ENCODE data around the gene PCDHGA7. TPM values are rescaled to one million over a fixed set of nuclear protein-coding genes. Genes with fewer than 3 reads are reported as not detected.
"Not testable (repeated sequence)": the region's sequence is repeated elsewhere in the genome, so short reads cannot be mapped to it uniquely, and the experiment has no call there.

Gene PCDHGA7
- total RNA-seq, 1 donor from 2014 or later, result 4.2 TPM

GRCh38 chr5:141343953-141344463 lies 38.5 kb upstream of the PCDHGA7 start:
- peak overlapping the region in 1 of 2 donors; percentile 35 for H3K4me3 ChIP-seq
- H3K9me3 ChIP-seq, result peaks cover 77 to 99% of the 10 kb centered on the region in 2 donors

GRCh38 chr5:141345327-141345726 lies 37.2 kb upstream of the PCDHGA7 start:
- Histone ChIP-seq H3K4me1 (no peaks in the 10 kb centered on the region), H3K27ac (no peak overlapping the region), H3K36me3 (no peaks in the 10 kb centered on the region), H3K9me3 (peaks cover 79 to 99% of the 10 kb centered on the region in 2 donors), H3K4me3 (no peak overlapping the region), H3K27me3 (no peaks in the 10 kb centered on the region)
- TF ChIP-seq CTCF (IDR thresholded peaks at IDR 0.05), result no peak
- intact Hi-C loops (cut with DNase I), result no loop called here
- no peak for DNase-seq (ENCODE audit: low spot score in 2 of 2)

More at GRCh38 chr5:141343953-141344463, 38.5 kb upstream of the PCDHGA7 start:
- intact Hi-C loops (cut with DNase I), result no loop called here
- Histone ChIP-seq H3K27me3 (no peaks in the 10 kb centered on the region), H3K4me1 (no peaks in the 10 kb centered on the region), H3K36me3 (no peaks in the 10 kb centered on the region), H3K27ac (no peak overlapping the region)
- TF ChIP-seq CTCF (IDR thresholded peaks at IDR 0.05), result no peak
- no peak for DNase-seq (ENCODE audit: low spot score in 2 of 2)

GRCh38 chr5:141346017-141346416 lies 36.5 kb upstream of the PCDHGA7 start:
- intact Hi-C loops (cut with DNase I); DNase-seq (ENCODE audit: low spot score in 2 of 2); H3K27me3 ChIP-seq; H3K4me3 ChIP-seq; H3K27ac ChIP-seq; H3K4me1 ChIP-seq; H3K36me3 ChIP-seq: not testable (repeated sequence)
- H3K9me3 ChIP-seq, result peaks cover 79 to 99% of the 10 kb centered on the region in 2 donors

- Histone ChIP-seq H3K4me3 (peak within 1 kb of the TSS in 1 of 2 donors; percentile 36), H3K4me1 (no peaks in the 10 kb centered on the region), H3K9me3 (peaks cover 67 to 99% of the 10 kb centered on the region in 2 donors), H3K27ac (no peak within 1 kb of the TSS), H3K27me3 (no peaks in the 10 kb centered on the region), H3K36me3 (peaks cover 0 to 3% of the 10 kb centered on the region in 2 donors)
- no peak for DNase-seq (ENCODE audit: low spot score in 2 of 2)
- peak in 1 of 3 experiments; percentile 22 for TF ChIP-seq CTCF (IDR thresholded peaks at IDR 0.05)
- intact Hi-C loops (cut with DNase I), result no loop called here
Observed at GRCh38 chr5:141349917-141350619, 32.5 kb upstream of the PCDHGA7 start, which contains the start of gene PCDHGB1. PCDHGB1 (plus strand) TSS chr5:141350099; CDS start chr5:141350261, 162 bp downstream.

GRCh38 chr5:141351591-141351990 lies 31.0 kb upstream of the PCDHGA7 start:
- Histone ChIP-seq H3K4me1 (no peaks in the 10 kb centered on the region), H3K4me3 (no peak overlapping the region), H3K27me3 (no peaks in the 10 kb centered on the region), H3K36me3 (peaks cover 0 to 4% of the 10 kb centered on the region in 2 donors), H3K27ac (no peak overlapping the region), H3K9me3 (peaks cover 73 to 100% of the 10 kb centered on the region in 2 donors)
- TF ChIP-seq CTCF (IDR thresholded peaks at IDR 0.05), result no peak
- intact Hi-C loops (cut with DNase I), result no loop called here
- no peak for DNase-seq (ENCODE audit: low spot score in 2 of 2)

- intact Hi-C loops (cut with DNase I), result no loop called here
- Histone ChIP-seq H3K27ac (no peak within 1 kb of the TSS), H3K4me1 (no peaks in the 10 kb centered on the region), H3K9me3 (peaks cover 81 to 99% of the 10 kb centered on the region in 2 donors), H3K36me3 (peaks cover 0 to 4% of the 10 kb centered on the region in 2 donors), H3K4me3 (peak within 1 kb of the TSS; percentile 29 to 30), H3K27me3 (no peaks in the 10 kb centered on the region)
- no peak for DNase-seq (ENCODE audit: low spot score in 2 of 2)
- peak in 2 of 3 experiments; percentile 11 to 27 for TF ChIP-seq CTCF (IDR thresholded peaks at IDR 0.05)
Observed at GRCh38 chr5:141354900-141355469, 27.6 kb upstream of the PCDHGA7 start, which contains the start of gene PCDHGA4. PCDHGA4 (plus strand) TSS chr5:141355021; CDS start chr5:141355108, 87 bp downstream.

Data from ascending aorta (tissue), 2 donors.